ENCODE data around the gene RNF220.
"Not testable (repeated sequence)": the region's sequence is repeated elsewhere in the genome, so short reads cannot be mapped to it uniquely, and the experiment has no call there.

The RNF220 gene

DNA sequence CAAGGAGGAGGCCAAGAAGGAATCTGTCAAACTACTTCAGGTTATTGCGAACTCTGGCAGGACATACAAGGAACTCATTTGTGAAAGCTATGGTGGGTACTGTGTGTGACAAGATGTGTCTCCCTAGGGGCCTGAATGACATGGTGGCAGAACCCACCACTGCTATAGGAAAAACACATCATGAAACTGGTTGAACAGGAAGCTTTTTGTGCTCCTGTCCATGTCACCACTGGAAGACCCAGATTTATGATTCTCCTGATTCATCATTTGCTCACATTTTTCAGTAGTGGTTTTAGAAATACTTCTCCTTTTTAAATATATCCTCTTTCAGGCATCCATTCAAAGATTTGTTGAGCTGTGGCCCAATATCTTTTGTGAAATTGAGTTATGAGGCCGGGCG, 293.1 kb downstream of the RNF220 start:
- no peaks in the 10 kb centered on the region for H3K9me3 ChIP-seq (ENCODE audit: control insufficient read depth, insufficient read depth, low read length)
- H3K4me3 ChIP-seq (ENCODE audit: low read depth, low read length) = no peak overlapping the region
- H3K4me1 ChIP-seq (ENCODE audit: control insufficient read depth, insufficient read depth, low read length) = no peaks in the 10 kb centered on the region
- no peak overlapping the region for H3K9ac ChIP-seq (ENCODE audit: low read depth, low read length)
- no peaks in the 10 kb centered on the region for H3K36me3 ChIP-seq (ENCODE audit: control insufficient read depth, insufficient read depth, low read length)
- no peaks in the 10 kb centered on the region for H3K27me3 ChIP-seq (ENCODE audit: control insufficient read depth, insufficient read depth, low read length)

DNA sequence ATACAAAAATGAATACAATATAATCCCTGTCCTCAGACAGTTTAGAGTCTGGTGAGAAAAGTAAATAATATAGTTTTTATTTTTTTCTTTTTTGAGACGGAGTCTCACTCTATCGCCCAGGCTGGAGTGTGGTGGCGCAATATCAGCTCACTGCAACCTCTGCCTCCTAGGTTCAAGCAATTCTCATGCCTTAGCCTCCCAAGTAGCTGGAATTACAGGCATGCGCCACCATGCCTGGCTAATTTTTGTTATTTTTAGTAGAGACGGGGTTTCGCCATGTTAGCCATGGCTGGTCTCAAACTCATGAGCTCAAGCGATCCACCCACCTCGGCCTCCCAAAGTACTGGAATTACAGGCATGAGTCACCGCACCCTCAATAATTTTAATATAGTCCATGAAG, 294.3 kb downstream of the RNF220 start:
- H3K4me3 ChIP-seq (ENCODE audit: low read depth, low read length); H3K4me1 ChIP-seq (ENCODE audit: control insufficient read depth, insufficient read depth, low read length); H3K27me3 ChIP-seq (ENCODE audit: control insufficient read depth, insufficient read depth, low read length); H3K36me3 ChIP-seq (ENCODE audit: control insufficient read depth, insufficient read depth, low read length); H3K9ac ChIP-seq (ENCODE audit: low read depth, low read length); H3K9me3 ChIP-seq (ENCODE audit: control insufficient read depth, insufficient read depth, low read length): not testable (repeated sequence)

DNA sequence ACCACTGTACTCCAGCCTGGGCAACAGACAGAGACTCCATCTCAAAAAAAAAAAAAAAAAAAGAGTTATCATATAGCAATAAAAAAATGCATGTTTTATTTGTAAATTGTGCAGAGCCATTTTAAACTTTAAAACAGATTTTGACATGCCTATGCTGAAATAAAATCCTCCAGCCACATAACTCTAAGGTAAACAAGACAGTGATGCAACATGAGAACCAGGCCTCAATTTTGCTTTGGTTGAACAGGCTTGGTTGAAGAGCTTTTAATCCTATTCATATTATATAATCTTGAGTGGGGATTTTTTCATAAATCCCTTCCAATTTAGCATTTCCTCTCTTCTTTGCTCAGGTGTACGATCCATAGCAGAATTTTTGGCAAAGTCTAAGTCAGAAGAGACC, 295.5 kb downstream of the RNF220 start:
- no peaks in the 10 kb centered on the region for H3K4me1 ChIP-seq (ENCODE audit: control insufficient read depth, insufficient read depth, low read length)
- H3K36me3 ChIP-seq (ENCODE audit: control insufficient read depth, insufficient read depth, low read length) = no peaks in the 10 kb centered on the region
- H3K9me3 ChIP-seq (ENCODE audit: control insufficient read depth, insufficient read depth, low read length) = no peaks in the 10 kb centered on the region
- no peaks in the 10 kb centered on the region for H3K27me3 ChIP-seq (ENCODE audit: control insufficient read depth, insufficient read depth, low read length)
- no peak overlapping the region for H3K4me3 ChIP-seq (ENCODE audit: low read depth, low read length)
- no peak overlapping the region for H3K9ac ChIP-seq (ENCODE audit: low read depth, low read length)

DNA sequence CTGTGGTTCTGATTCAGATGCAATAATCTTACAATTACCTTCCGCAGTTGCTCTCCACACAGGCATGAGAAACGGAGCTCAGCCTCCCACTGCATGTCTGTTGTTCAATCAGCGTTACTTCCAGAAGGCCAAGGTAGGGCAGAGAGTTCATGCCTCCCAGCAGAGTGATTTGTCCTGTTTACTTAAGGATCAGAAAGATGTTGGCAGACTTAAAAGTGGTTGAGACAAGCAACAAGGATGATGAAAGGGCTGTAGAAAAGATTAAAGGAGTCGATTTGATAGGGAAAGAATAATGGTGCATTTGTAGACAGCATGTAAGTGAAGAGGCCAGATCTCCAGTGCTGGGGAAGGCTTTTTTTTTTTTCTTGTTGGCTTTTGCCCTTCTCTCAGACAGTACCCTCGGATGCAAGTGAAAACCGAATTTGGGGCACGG, 296.1 kb downstream of the RNF220 start:
- no peak overlapping the region for H3K9ac ChIP-seq (ENCODE audit: low read depth, low read length)
- H3K9me3 ChIP-seq (ENCODE audit: control insufficient read depth, insufficient read depth, low read length) = no peaks in the 10 kb centered on the region
- no peaks in the 10 kb centered on the region for H3K4me1 ChIP-seq (ENCODE audit: control insufficient read depth, insufficient read depth, low read length)
- H3K36me3 ChIP-seq (ENCODE audit: control insufficient read depth, insufficient read depth, low read length) = no peaks in the 10 kb centered on the region
- H3K4me3 ChIP-seq (ENCODE audit: low read depth, low read length) = no peak overlapping the region
- H3K27me3 ChIP-seq (ENCODE audit: control insufficient read depth, insufficient read depth, low read length) = no peaks in the 10 kb centered on the region

Measured in iPS-15b (cell line).